Parathyroid adenoma (tissue), 2 donors: Measurements from ENCODE around the gene PIK3C2G.

ENCODE experiments used
- H2AFZ ChIP-seq: fragments of 300-600 bp; sonication (generic); one replicate; pipeline ENCODE4 v1.7.0; 2017; ENCODE audit warnings: antibody characterized with exemption, mild to moderate bottlenecking
- H3K27ac ChIP-seq: fragments of 300-600 bp; sonication (generic); one replicate; pipeline ENCODE4 v1.7.0; 2017
- H3K27me3 ChIP-seq: fragments of 300-600 bp; sonication (generic); one replicate; pipeline ENCODE4 v1.7.0; 2017; ENCODE audit warnings: low read length; ENCODE audit not compliant: control insufficient read depth, insufficient read depth
- H3K36me3 ChIP-seq: fragments of 300-600 bp; sonication (generic); one replicate; pipeline ENCODE4 v1.7.0; 2017; ENCODE audit warnings: low read length; ENCODE audit not compliant: control insufficient read depth, insufficient read depth
- H3K4me1 ChIP-seq: fragments of 300-600 bp; sonication (generic); one replicate; pipeline ENCODE4 v1.7.0; 2017; ENCODE audit warnings: control low read depth
- H3K4me2 ChIP-seq: fragments of 300-600 bp; sonication (generic); one replicate; pipeline ENCODE4 v1.7.0; 2017; ENCODE audit warnings: low read length
- H3K4me3 ChIP-seq: fragments of 300-600 bp; sonication (generic); one replicate; pipeline ENCODE4 v1.7.0; 2017; ENCODE audit warnings: low read depth, low read length
- H3K79me2 ChIP-seq: fragments of 300-600 bp; sonication (generic); one replicate; pipeline ENCODE4 v1.7.0; 2017; ENCODE audit warnings: control low read depth
- H3K9ac ChIP-seq: fragments of 300-600 bp; sonication (generic); one replicate; pipeline ENCODE4 v1.7.0; 2017; ENCODE audit warnings: mild to moderate bottlenecking
- H3K9me3 ChIP-seq: fragments of 300-600 bp; sonication (generic); one replicate; pipeline ENCODE4 v1.7.0; 2017; ENCODE audit warnings: low read length; ENCODE audit not compliant: control insufficient read depth
- TF ChIP-seq, protein P1 (sequence below): fragments of 300-600 bp; sonication (generic); IDR thresholded peaks from one replicate; pipeline ENCODE4 v1.7.0; 2017; ENCODE audit warnings: antibody characterized with exemption, mild to moderate bottlenecking
- donor health status: primary hyperparathyroidism.

PIK3C2G gene

DNA sequence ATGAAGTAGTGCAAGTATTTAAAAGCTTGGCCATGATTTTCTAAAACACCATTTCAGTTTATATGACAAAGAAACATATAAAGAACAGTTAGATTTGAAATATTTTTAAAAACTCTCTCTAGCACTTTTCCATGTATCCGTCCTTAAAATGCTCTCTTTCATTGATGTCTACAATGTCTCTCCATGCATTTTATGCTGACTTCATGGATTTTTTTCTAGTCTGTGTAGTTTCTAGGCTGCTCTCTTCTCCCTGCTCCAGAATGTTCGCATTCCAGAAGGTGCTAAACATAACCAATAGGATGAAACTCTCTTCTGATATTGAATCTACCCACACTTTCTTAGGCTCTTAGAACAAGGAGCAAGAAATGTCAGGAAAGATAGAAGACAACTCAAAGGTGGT, 351.7 kb downstream of the PIK3C2G start:
- Histone ChIP-seq H2AFZ (no peak overlapping the region), H3K27me3 (no peaks in the 10 kb centered on the region), H3K9ac (no peak overlapping the region), H3K4me3 (no peak overlapping the region), H3K4me1 (no peaks in the 10 kb centered on the region), H3K36me3 (no peaks in the 10 kb centered on the region), H3K9me3 (no peaks in the 10 kb centered on the region), H3K27ac (no peak overlapping the region), H3K4me2 (no peak overlapping the region), H3K79me2 (no peaks in the 10 kb centered on the region)
- TF ChIP-seq, protein P1, sequence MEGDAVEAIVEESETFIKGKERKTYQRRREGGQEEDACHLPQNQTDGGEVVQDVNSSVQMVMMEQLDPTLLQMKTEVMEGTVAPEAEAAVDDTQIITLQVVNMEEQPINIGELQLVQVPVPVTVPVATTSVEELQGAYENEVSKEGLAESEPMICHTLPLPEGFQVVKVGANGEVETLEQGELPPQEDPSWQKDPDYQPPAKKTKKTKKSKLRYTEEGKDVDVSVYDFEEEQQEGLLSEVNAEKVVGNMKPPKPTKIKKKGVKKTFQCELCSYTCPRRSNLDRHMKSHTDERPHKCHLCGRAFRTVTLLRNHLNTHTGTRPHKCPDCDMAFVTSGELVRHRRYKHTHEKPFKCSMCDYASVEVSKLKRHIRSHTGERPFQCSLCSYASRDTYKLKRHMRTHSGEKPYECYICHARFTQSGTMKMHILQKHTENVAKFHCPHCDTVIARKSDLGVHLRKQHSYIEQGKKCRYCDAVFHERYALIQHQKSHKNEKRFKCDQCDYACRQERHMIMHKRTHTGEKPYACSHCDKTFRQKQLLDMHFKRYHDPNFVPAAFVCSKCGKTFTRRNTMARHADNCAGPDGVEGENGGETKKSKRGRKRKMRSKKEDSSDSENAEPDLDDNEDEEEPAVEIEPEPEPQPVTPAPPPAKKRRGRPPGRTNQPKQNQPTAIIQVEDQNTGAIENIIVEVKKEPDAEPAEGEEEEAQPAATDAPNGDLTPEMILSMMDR = no peak

DNA sequence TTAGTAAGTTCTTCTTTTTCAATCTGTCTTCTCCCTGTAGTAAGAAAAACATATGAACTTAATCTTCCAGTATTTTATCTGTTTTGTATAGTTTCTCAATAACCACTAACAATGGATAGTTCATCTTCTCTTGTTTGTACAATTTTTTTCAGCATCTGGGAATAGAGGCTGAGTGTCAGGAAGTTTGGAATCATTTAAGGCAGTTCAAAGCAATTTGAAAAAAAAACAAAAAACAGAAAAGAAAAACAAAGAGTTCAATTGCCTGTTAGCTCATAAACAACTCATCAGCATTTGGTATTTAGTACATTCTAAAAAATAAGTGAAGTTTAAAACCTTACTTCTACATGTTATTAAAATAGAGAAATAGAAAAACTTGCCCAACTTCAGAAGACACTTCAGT, 359.7 kb downstream of the PIK3C2G start:
- H3K4me1 ChIP-seq = no peaks in the 10 kb centered on the region
- TF ChIP-seq, protein P1 = no peak
- no peaks in the 10 kb centered on the region for H3K9me3 ChIP-seq
- H2AFZ ChIP-seq = no peak overlapping the region
- H3K36me3 ChIP-seq = no peaks in the 10 kb centered on the region
- no peaks in the 10 kb centered on the region for H3K27me3 ChIP-seq
- no peak overlapping the region for H3K4me3 ChIP-seq
- no peak overlapping the region for H3K9ac ChIP-seq
- H3K27ac ChIP-seq = no peak overlapping the region
- no peaks in the 10 kb centered on the region for H3K79me2 ChIP-seq
- no peak overlapping the region for H3K4me2 ChIP-seq

DNA sequence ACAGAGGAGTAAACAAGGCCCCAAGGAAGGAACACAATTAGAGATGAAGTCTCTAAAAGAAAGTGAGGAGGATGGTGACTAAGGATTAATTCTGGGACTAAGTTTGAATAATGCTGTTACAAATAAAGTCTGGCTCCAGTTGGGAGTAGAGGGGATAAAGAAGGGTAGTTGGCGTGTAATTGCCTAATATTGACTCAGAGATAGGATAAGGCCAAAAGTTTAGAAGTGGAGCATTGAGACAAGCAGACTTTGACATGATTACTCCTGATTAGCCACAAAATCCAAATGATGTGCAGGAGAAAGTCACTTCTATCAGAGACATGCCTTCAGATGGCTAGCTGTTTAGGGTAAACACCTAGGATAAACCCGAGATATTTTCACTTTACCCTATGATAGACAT, 368.1 kb downstream of the PIK3C2G start:
- Histone ChIP-seq H3K79me2 (no peaks in the 10 kb centered on the region), H3K4me1 (no peaks in the 10 kb centered on the region), H3K36me3 (no peaks in the 10 kb centered on the region), H3K4me3 (no peak overlapping the region), H3K27ac (no peak overlapping the region), H3K4me2 (no peak overlapping the region), H3K27me3 (no peaks in the 10 kb centered on the region), H3K9ac (no peak overlapping the region), H2AFZ (no peak overlapping the region), H3K9me3 (no peaks in the 10 kb centered on the region)
- TF ChIP-seq, protein P1 = no peak

DNA sequence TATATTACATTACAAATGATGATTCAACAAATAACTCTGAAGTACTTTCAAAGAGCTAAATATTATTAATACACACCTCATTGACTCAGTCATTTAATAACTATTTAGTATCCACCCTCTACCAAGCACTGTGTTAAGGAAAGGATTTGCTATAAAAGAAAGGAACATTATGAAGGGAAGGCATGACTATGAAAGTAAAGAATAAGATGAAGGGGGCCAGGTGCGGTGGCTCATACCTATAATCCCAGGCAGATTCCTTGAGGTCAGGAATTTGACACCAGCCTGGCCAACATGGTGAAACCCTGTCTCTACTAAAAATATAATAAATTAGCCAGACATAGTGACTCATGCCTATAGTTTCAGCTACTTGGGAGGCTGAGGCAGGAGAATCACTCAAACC, 368.6 kb downstream of the PIK3C2G start:
- H3K9me3 ChIP-seq = no peaks in the 10 kb centered on the region
- no peaks in the 10 kb centered on the region for H3K27me3 ChIP-seq
- no peak overlapping the region for H3K4me3 ChIP-seq
- H2AFZ ChIP-seq = no peak overlapping the region
- H3K4me1 ChIP-seq = no peaks in the 10 kb centered on the region
- H3K27ac ChIP-seq = no peak overlapping the region
- TF ChIP-seq, protein P1 = no peak
- H3K4me2 ChIP-seq = no peak overlapping the region
- no peaks in the 10 kb centered on the region for H3K36me3 ChIP-seq
- H3K79me2 ChIP-seq = no peaks in the 10 kb centered on the region
- no peak overlapping the region for H3K9ac ChIP-seq

DNA sequence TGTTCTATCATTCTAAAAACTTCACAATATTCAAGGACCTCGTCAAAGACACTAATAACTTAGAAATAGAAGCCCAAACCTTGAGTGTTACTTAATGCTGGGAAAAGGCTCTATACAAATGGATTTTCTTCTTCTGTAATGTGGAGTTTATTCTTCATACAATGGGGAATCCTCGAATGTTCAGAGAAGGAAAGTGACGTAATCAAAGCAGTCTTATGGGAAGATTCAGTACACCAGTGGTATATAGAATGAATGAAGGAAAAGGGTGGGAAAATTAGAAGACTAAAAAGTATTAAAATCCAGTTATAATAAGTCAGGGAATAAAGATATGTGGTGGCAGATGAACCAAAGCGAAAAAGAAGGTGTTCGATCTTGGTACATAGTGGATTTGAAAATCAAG, 370.0 kb downstream of the PIK3C2G start:
- H3K27ac ChIP-seq = no peak overlapping the region
- H3K36me3 ChIP-seq = no peaks in the 10 kb centered on the region
- no peak overlapping the region for H3K9ac ChIP-seq
- H3K4me2 ChIP-seq = no peak overlapping the region
- TF ChIP-seq, protein P1 = no peak
- H2AFZ ChIP-seq = no peak overlapping the region
- no peaks in the 10 kb centered on the region for H3K4me1 ChIP-seq
- H3K4me3 ChIP-seq = no peak overlapping the region
- H3K9me3 ChIP-seq = no peaks in the 10 kb centered on the region
- no peaks in the 10 kb centered on the region for H3K27me3 ChIP-seq
- H3K79me2 ChIP-seq = no peaks in the 10 kb centered on the region
